Activated CD4-positive, alpha-beta memory T cell treated with anti-CD3 and anti-CD28 coated beads for 36 hours (primary cell): Measurements from ENCODE around the gene CDKAL1. TPM values are rescaled to one million over a fixed set of nuclear protein-coding genes. Genes with fewer than 3 reads are reported as not detected.

ENCODE experiments used
- CTCF ChIA-PET: fragments of 350-600 bp; sonication (Branson Sonifier 250); formaldehyde crosslinking; loops from one replicate; lab custom pipeline; 2021; ENCODE audit warnings: antibody characterized with exemption, inconsistent platforms; lab: Charles Lee
- POLR2A ChIA-PET: fragments of 350-600 bp; sonication (Branson Sonifier 250); formaldehyde crosslinking; loops from one replicate; lab custom pipeline; 2021; ENCODE audit warnings: antibody characterized with exemption; lab: Charles Lee
- DNase-seq: peaks from one replicate; pipeline ENCODE4 v3.0.0-alpha.2; 2020
- H3K27ac Mint-ChIP-seq: one replicate; pipeline ENCODE4 v1.8.0; 2021; ENCODE audit warnings: mixed read lengths
- H3K27me3 Mint-ChIP-seq: one replicate; pipeline ENCODE4 v1.8.0; 2021; ENCODE audit warnings: mixed read lengths
- H3K36me3 Mint-ChIP-seq: one replicate; pipeline ENCODE4 v1.8.0; 2021; ENCODE audit warnings: mixed read lengths
- H3K4me1 Mint-ChIP-seq: one replicate; pipeline ENCODE4 v1.8.0; 2021; ENCODE audit warnings: low read depth, mixed read lengths
- H3K4me3 Mint-ChIP-seq: one replicate; pipeline ENCODE4 v1.8.0; 2021; ENCODE audit warnings: mild to moderate bottlenecking, mixed read lengths
- H3K9me3 Mint-ChIP-seq: one replicate; pipeline ENCODE4 v1.8.0; 2021; ENCODE audit warnings: mixed read lengths
- intact Hi-C: fragments of 100-400 bp; cut with micrococcal nuclease; formaldehyde crosslinking; loops from one replicate; pipeline ENCODE4 v1.15.1; 2023
- total RNA-seq, 2 experiments: library from RNA; stranded (reverse); gene quantifications; one replicate each; pipeline ENCODE4 v1.2.3, GENCODE V29; 2021

The CDKAL1 gene
- total RNA-seq, 2 experiments from 2014 or later = 23.1 to 23.2 TPM

DNA sequence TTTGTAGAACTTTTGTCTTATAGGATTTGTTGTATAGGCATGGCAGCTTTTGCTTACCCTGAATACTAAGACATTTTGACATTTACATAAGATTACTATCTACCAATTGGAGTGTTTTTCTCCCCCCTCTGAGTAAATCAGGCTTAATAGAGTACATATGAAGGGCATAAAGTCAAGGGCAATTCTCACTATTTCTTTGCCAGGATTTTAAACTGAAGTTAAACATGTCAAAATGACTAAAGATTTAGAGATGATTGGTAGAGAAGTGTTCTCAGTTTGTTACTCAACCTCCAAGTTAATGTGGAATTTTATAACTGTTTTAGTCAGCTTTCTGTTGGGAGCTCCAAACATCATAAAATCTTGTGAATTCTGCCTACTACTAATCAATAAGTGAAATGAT is 157.8 kb downstream of the CDKAL1 start:
- H3K27ac Mint-ChIP-seq = no peak overlapping the region
- no peak overlapping the region for H3K4me3 Mint-ChIP-seq
- ChIA-PET CTCF (no interaction called here), POLR2A (no interaction called here)
- intact Hi-C loops = no loop called here
- H3K27me3 Mint-ChIP-seq = no peaks in the 10 kb centered on the region
- H3K9me3 Mint-ChIP-seq = no peaks in the 10 kb centered on the region
- H3K36me3 Mint-ChIP-seq = no peaks in the 10 kb centered on the region
- H3K4me1 Mint-ChIP-seq = peaks cover 42% of the 10 kb centered on the region
- DNase-seq = no peak

- no peak for DNase-seq
- Mint-ChIP-seq H3K27ac (no peak overlapping the region), H3K27me3 (no peaks in the 10 kb centered on the region), H3K36me3 (no peaks in the 10 kb centered on the region), H3K4me1 (peaks cover 38% of the 10 kb centered on the region), H3K4me3 (no peak overlapping the region), H3K9me3 (no peaks in the 10 kb centered on the region)
- POLR2A ChIA-PET = no interaction called here
- CTCF ChIA-PET = interaction anchor here (1.2 kb wide), 1 partner anchor 13 kb away, joined by 4 read pairs; no protein-coding TSS in a partner anchor
- intact Hi-C loops = no loop called here
Measured at GRCh38 chr6:20693466-20694063, 159.3 kb downstream of the CDKAL1 start.

- CTCF ChIA-PET = no interaction called here
- no peak overlapping the region for H3K4me3 Mint-ChIP-seq
Measured at GRCh38 chr6:20696676-20697075, 162.4 kb downstream of the CDKAL1 start.

GRCh38 chr6:20698675-20699074 is 164.4 kb downstream of the CDKAL1 start:
- POLR2A ChIA-PET = no interaction called here
- H3K4me1 Mint-ChIP-seq = peaks cover 28% of the 10 kb centered on the region
- CTCF ChIA-PET = no interaction called here

More at GRCh38 chr6:20696676-20697075, 162.4 kb downstream of the CDKAL1 start:
- Mint-ChIP-seq H3K9me3 (no peaks in the 10 kb centered on the region), H3K27me3 (no peaks in the 10 kb centered on the region), H3K27ac (no peak overlapping the region), H3K36me3 (no peaks in the 10 kb centered on the region), H3K4me1 (peaks cover 32% of the 10 kb centered on the region)
- no peak for DNase-seq
- POLR2A ChIA-PET = no interaction called here
- intact Hi-C loops = no loop called here

DNA sequence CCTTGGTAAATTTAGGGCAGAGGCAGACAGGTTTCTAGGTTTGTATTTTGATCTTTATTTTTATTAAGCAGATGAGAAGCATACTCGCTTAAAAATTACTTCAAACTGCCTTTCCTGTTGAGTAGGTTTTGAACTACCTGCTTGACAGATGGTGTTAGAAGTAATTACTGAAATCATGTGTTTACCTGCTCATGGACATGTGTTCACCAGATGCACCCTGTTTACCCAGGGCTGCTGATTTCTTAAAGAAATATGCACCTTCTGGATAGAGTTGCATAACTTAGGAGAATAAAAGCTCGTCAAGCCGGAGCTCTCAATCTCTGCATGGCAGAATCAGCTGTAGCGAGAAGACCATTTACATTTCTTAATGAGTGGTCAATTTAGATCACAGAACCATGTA is 165.1 kb downstream of the CDKAL1 start:
- no peak overlapping the region for H3K4me3 Mint-ChIP-seq
- H3K4me1 Mint-ChIP-seq = peaks cover 33% of the 10 kb centered on the region
- no peak overlapping the region for H3K27ac Mint-ChIP-seq
- POLR2A ChIA-PET = no interaction called here
- H3K36me3 Mint-ChIP-seq = no peaks in the 10 kb centered on the region
- H3K9me3 Mint-ChIP-seq = no peaks in the 10 kb centered on the region
- H3K27me3 Mint-ChIP-seq = no peaks in the 10 kb centered on the region
- CTCF ChIA-PET = no interaction called here
- intact Hi-C loops = no loop called here
- DNase-seq = no peak

More at GRCh38 chr6:20698675-20699074, 164.4 kb downstream of the CDKAL1 start:
- H3K36me3 Mint-ChIP-seq = no peaks in the 10 kb centered on the region
- H3K27ac Mint-ChIP-seq = no peak overlapping the region
- H3K9me3 Mint-ChIP-seq = no peaks in the 10 kb centered on the region
- no peak for DNase-seq
- H3K27me3 Mint-ChIP-seq = no peaks in the 10 kb centered on the region
- intact Hi-C loops = no loop called here
- no peak overlapping the region for H3K4me3 Mint-ChIP-seq

DNA sequence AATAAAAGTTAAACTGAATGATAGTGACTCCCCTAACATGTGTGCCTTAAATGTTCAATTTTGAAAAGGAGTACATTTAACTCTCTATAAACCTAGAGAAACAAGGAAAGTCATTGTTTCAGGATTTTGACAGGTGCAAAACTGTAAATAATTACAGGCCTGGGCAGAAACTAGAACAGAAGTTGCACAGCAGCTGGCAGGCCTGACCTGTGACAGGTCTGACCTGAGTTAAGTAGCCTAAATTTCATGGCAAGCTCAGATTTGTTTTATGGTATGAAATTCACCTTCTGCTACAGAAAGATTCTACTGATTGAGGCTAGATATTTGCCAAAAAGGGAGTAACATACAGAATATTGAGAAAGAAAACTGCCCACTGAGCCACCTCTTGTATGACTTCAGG is 166.1 kb downstream of the CDKAL1 start:
- DNase-seq = no peak
- H3K4me3 Mint-ChIP-seq = no peak overlapping the region
- ChIA-PET POLR2A (no interaction called here), CTCF (interaction anchor here (0.8 kb wide), 1 partner anchor 115 kb away, joined by 3 read pairs; no protein-coding TSS in a partner anchor)
- no peaks in the 10 kb centered on the region for H3K27me3 Mint-ChIP-seq
- H3K27ac Mint-ChIP-seq = no peak overlapping the region
- peaks cover 31% of the 10 kb centered on the region for H3K4me1 Mint-ChIP-seq
- intact Hi-C loops = loop anchor here (10.0 kb wide), 1 partner anchor 564 kb away; no protein-coding TSS in a partner anchor
- H3K9me3 Mint-ChIP-seq = no peaks in the 10 kb centered on the region
- no peaks in the 10 kb centered on the region for H3K36me3 Mint-ChIP-seq

- H3K36me3 Mint-ChIP-seq = no peaks in the 10 kb centered on the region
- intact Hi-C loops = loop anchor here (10.0 kb wide), 1 partner anchor 562 kb away; no protein-coding TSS in a partner anchor
- ChIA-PET POLR2A (interaction anchor here (0.5 kb wide), 1 partner anchor 1837 kb away, joined by 5 read pairs; no protein-coding TSS in a partner anchor), CTCF (no interaction called here)
- H3K9me3 Mint-ChIP-seq = no peaks in the 10 kb centered on the region
- DNase-seq = no peak
- peaks cover 47% of the 10 kb centered on the region for H3K4me1 Mint-ChIP-seq
- no peak overlapping the region for H3K27ac Mint-ChIP-seq
- no peaks in the 10 kb centered on the region for H3K27me3 Mint-ChIP-seq
- no peak overlapping the region for H3K4me3 Mint-ChIP-seq
Measured at GRCh38 chr6:20702366-20702765, 168.1 kb downstream of the CDKAL1 start.

DNA sequence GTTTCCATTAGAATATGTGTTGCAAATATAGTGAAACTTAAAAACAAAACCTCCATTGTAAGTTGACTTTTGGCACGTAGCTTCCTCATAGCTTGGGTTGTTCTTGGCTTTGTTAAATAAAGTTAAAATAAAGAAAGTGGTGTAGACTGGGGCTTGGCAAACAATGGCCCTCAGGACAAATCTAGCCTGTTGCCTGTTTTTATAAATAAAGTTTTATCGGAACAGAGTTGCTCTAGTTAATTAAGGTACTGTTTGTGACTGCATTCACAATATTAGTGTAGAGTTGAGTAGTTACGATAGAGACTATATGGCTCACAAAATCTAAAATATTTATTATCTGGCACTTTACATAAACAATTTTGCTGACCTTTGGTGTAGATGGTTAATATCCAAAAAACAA is 168.8 kb downstream of the CDKAL1 start:
- peaks cover 47% of the 10 kb centered on the region for H3K4me1 Mint-ChIP-seq
- POLR2A ChIA-PET = interaction anchor here (0.6 kb wide), 1 partner anchor 301 kb away, joined by 3 read pairs; no protein-coding TSS in a partner anchor

DNA sequence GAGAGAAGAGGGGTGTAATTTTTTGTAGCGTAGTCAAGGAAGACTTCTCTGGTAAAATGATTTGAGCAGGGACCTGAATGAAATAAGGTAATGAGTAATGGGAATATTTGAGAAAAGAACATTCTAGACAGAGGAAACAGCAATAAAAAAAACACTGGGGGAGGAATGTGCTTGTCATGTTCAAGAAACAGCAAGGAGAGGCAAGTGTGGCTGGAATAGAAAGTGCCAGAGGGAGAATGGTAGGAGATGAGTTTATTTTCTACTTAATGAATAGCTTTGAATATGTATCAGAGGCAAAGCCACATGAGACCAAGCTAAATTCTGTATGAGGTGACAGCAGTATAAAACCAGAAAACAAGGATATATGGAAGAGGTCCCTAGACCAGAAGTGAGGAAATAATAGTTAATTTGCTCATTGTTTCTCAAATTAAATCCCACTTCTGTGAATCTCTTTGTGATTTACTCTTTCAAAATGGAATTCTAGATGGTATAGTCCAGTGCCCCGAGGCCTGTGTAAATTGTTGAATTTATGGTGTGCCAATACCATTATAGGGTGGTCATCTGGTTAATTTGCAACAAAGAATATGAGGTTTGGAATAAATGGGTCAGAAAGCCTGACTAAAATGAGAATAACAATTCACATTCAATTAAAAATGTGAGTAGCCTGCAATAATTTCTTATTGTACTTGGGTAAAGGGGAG is 170.2 kb downstream of the CDKAL1 start:
- intact Hi-C loops = loop anchor here (5.0 to 10.0 kb wide), 5 partner anchors 107 to 560 kb away; no protein-coding TSS in a partner anchor
- ChIA-PET POLR2A (interaction anchor here (0.6 kb wide), 1 partner anchor 278 kb away, joined by 3 read pairs; no protein-coding TSS in a partner anchor), CTCF (interaction anchor here (1.0 kb wide), 1 partner anchor 15 kb away, joined by 3 read pairs; no protein-coding TSS in a partner anchor)
- H3K27me3 Mint-ChIP-seq = no peaks in the 10 kb centered on the region
- no peak overlapping the region for H3K4me3 Mint-ChIP-seq
- peaks cover 53% of the 10 kb centered on the region for H3K4me1 Mint-ChIP-seq
- DNase-seq = no peak
- no peaks in the 10 kb centered on the region for H3K9me3 Mint-ChIP-seq
- H3K36me3 Mint-ChIP-seq = no peaks in the 10 kb centered on the region
- no peak overlapping the region for H3K27ac Mint-ChIP-seq

More for the DNA sequence above, 168.8 kb downstream of the CDKAL1 start:
- DNase-seq = no peak
- Mint-ChIP-seq H3K27ac (no peak overlapping the region), H3K9me3 (no peaks in the 10 kb centered on the region), H3K4me3 (no peak overlapping the region), H3K36me3 (no peaks in the 10 kb centered on the region), H3K27me3 (no peaks in the 10 kb centered on the region)
- CTCF ChIA-PET = no interaction called here
- intact Hi-C loops = loop anchor here (10.0 kb wide), 1 partner anchor 562 kb away; no protein-coding TSS in a partner anchor

DNA sequence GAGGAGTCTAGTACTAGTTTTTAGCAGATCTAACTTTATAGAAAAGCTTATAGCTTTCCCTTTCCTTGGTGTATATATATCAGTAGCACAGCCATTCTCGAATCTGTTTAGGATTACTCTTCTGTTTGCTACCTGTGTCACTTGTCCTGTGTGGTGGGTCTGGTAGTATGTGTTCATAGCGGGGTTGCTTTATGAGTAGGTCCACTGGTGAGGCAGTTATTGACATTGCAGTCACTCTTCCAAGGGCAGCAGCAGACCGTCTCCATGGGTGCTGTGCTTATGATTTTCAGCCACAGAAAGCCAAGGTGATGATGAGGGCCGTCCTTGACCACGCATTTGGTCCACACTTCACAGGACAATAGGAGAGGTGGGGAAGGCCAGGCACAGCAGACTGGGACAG is 171.5 kb downstream of the CDKAL1 start:
- H3K4me1 Mint-ChIP-seq = peaks cover 52% of the 10 kb centered on the region
- no peaks in the 10 kb centered on the region for H3K27me3 Mint-ChIP-seq
- H3K36me3 Mint-ChIP-seq = no peaks in the 10 kb centered on the region
- ChIA-PET POLR2A (no interaction called here), CTCF (no interaction called here)
- intact Hi-C loops = loop anchor here (1.0 to 10.0 kb wide), 6 partner anchors 108 to 559 kb away; no protein-coding TSS in a partner anchor
- no peaks in the 10 kb centered on the region for H3K9me3 Mint-ChIP-seq
- DNase-seq = peak; percentile 33
- no peak overlapping the region for H3K27ac Mint-ChIP-seq
- H3K4me3 Mint-ChIP-seq = no peak overlapping the region

DNA sequence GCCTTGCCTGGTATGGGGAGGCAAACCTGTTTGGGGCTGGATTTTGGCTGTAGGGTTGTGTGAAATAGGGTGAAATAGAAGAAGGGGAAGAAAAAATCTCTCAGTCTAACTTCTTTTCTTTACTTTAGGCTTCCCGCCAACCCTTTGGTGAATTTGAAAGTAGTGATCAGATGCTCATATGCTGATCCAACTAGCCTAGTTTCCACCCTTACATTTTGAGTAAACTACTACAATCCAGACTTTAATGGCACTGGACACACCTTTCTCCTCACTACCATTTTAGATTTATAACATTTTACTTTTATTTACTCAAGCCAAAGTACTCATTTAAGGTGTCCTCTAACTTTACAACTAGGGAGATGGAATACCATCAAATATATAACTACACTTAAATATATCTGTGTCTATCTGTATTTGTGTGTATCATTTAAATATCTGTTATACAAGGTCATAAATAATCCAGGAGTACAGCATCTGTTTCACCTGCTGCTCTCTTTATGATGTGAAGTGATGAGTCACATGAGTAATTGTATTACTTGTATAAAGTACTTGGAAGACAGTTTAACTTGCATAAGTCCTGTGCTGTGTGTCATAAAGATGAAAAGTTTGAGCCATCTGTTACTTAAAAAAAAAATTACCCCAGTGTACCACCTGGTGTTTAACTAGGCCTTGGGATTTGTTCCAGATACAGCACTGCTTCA is 172.1 kb downstream of the CDKAL1 start:
- DNase-seq = no peak
- no peaks in the 10 kb centered on the region for H3K36me3 Mint-ChIP-seq
- no peaks in the 10 kb centered on the region for H3K27me3 Mint-ChIP-seq
- H3K4me3 Mint-ChIP-seq = no peak overlapping the region
- ChIA-PET POLR2A (no interaction called here), CTCF (no interaction called here)
- no peak overlapping the region for H3K27ac Mint-ChIP-seq
- peaks cover 53% of the 10 kb centered on the region for H3K4me1 Mint-ChIP-seq
- no peaks in the 10 kb centered on the region for H3K9me3 Mint-ChIP-seq
- intact Hi-C loops = loop anchor here (1.0 to 10.0 kb wide), 6 partner anchors 109 to 558 kb away; no protein-coding TSS in a partner anchor
